Measurements from ENCODE around the gene MDGA2.

DNA sequence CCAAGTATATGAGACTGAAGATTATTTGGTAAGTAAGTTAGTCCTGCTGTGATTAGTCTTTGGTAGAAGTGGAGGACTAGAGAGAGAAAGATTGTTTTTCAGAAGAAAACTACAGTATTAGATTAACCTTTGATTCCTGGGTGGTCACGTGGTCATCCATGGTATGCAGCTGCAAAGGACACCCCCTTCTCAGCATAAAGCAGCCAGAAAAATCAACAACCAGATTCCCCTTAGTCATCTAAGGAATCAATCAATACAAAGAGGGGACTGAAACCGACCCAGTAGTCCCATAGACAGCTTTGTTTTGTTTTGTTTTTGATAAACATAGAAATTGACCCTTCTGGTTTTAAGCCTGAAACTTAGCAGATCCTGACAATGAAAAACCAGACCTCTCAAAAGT, 30.3 kb upstream of the MDGA2 start:
- TF ChIP-seq, protein P1, sequence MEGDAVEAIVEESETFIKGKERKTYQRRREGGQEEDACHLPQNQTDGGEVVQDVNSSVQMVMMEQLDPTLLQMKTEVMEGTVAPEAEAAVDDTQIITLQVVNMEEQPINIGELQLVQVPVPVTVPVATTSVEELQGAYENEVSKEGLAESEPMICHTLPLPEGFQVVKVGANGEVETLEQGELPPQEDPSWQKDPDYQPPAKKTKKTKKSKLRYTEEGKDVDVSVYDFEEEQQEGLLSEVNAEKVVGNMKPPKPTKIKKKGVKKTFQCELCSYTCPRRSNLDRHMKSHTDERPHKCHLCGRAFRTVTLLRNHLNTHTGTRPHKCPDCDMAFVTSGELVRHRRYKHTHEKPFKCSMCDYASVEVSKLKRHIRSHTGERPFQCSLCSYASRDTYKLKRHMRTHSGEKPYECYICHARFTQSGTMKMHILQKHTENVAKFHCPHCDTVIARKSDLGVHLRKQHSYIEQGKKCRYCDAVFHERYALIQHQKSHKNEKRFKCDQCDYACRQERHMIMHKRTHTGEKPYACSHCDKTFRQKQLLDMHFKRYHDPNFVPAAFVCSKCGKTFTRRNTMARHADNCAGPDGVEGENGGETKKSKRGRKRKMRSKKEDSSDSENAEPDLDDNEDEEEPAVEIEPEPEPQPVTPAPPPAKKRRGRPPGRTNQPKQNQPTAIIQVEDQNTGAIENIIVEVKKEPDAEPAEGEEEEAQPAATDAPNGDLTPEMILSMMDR (IDR thresholded peaks at IDR 0.05) = no peak
- TF ChIP-seq EP300 (IDR thresholded peaks at IDR 0.05) (no peak), POLR2A (IDR thresholded peaks at IDR 0.05) (no peak), POLR2AphosphoS5 (IDR thresholded peaks at IDR 0.05) (no peak)

All from upper lobe of left lung (tissue), 4 donors.